Measurements from ENCODE around the gene KY. TPM values are rescaled to one million over a fixed set of nuclear protein-coding genes. Genes with fewer than 3 reads are reported as not detected.

Gene KY
- total RNA-seq, 1 experiment from 2014 or later: not detected

DNA sequence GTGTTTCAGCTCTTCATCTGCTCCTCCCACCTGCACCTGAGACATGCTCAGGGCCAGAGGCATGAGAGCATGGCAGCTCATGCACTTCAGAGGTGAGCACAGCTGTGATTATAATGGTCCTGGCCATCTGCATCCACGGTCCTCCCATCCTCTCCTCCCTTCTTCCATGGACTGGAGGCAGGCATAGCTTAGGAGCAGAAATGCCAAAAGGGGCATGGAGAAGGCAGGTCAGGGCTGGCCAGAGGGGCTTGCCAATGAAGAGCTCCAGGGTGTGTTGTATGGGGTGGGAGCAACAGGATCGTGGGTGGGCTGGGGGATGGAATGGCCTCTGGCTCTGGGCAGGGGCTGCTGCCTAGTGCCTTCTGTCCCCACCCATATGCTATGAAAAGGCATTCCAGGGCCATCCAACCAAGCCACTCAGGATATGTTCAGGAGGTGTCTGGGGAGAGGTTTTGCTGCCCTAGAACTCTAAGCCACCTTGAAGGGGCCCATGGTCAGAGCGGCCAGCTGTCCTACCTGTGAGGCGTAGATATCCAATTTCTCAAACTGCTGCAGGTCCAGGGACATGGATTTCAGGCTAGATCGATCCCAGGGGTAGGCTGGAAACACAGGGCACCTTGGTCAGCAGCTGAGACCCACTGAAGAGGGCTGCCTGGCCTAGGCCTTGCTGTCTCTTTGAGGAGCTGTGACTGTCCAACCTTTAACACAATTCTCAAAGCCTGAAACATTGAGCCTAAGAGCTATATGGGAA, 26.1 kb downstream of the KY start:
- TF ChIP-seq EZH2 (IDR thresholded peaks at IDR 0.05; ENCODE audit: borderline replicate concordance, low read depth, low read length, poor library complexity, severe bottlenecking) (no peak), CTCF (conservative IDR thresholded peaks at IDR 0.05; ENCODE audit: low read depth, low read length) (no peak)
- Histone ChIP-seq H3K27ac (ENCODE audit: low read depth, low read length, poor library complexity, severe bottlenecking) (no peak overlapping the region), H3K9me3 (ENCODE audit: low read depth, low read length, poor library complexity, severe bottlenecking) (no peaks in the 10 kb centered on the region), H3K4me1 (ENCODE audit: insufficient read depth, low read length, poor library complexity, severe bottlenecking) (no peaks in the 10 kb centered on the region), H3K36me3 (ENCODE audit: insufficient read depth, low read length, poor library complexity, severe bottlenecking) (no peaks in the 10 kb centered on the region), H3K4me3 (ENCODE audit: low read depth, low read length, poor library complexity, severe bottlenecking) (no peak overlapping the region), H3K27me3 (replicated peaks; ENCODE audit: insufficient read depth, low read depth, low read length, poor library complexity) (no peaks in the 10 kb centered on the region)
- ChIA-PET POLR2A (ENCODE audit: low non-redundant PET) (no interaction called here), CTCF (no interaction called here)
- intact Hi-C loops (cut with micrococcal nuclease; ENCODE audit: unreplicated experiment): no loop called here
- no peak for DNase-seq (ENCODE audit: low spot score)
- BruUV-seq (replicated peaks): no TSS peak

DNA sequence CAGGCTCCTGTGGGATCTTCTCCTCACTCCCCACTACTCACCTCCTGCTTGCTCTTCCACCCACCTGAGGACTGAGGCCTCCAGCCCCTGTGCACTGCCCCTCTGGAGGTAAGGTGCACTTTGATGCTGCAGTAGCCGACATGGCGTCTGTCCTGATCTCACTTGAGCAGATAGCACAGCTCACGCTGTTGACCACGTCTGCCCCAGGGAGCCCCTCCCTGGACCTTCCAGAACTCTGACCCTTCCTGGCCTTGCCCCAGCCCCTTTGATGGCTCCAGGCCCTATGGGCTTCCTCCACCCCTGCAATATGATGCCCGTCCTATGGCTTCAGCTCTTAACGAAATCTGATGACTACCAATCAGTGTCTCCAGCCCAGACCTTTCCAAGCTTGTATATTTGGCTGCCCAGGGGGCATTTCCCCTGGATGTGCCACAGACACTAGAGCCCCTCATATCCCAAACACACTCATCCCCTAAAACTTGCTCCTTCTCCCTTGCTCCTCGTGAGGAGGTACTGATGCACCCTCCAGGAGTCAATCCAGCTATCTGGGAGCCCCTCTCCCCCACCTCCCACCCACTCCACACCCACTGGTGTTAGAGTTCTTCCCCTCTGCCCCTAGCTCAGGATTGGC, 27.1 kb downstream of the KY start:
- no peak for DNase-seq (ENCODE audit: low spot score)
- TF ChIP-seq EZH2 (IDR thresholded peaks at IDR 0.05; ENCODE audit: borderline replicate concordance, low read depth, low read length, poor library complexity, severe bottlenecking): no peak
- no peak for TF ChIP-seq CTCF (conservative IDR thresholded peaks at IDR 0.05; ENCODE audit: low read depth, low read length)
- H3K27ac ChIP-seq (ENCODE audit: low read depth, low read length, poor library complexity, severe bottlenecking): no peak overlapping the region
- POLR2A ChIA-PET (ENCODE audit: low non-redundant PET): no interaction called here
- no peaks in the 10 kb centered on the region for H3K27me3 ChIP-seq (replicated peaks; ENCODE audit: insufficient read depth, low read depth, low read length, poor library complexity)
- no peaks in the 10 kb centered on the region for H3K36me3 ChIP-seq (ENCODE audit: insufficient read depth, low read length, poor library complexity, severe bottlenecking)
- CTCF ChIA-PET: no interaction called here
- no peaks in the 10 kb centered on the region for H3K4me1 ChIP-seq (ENCODE audit: insufficient read depth, low read length, poor library complexity, severe bottlenecking)
- H3K4me3 ChIP-seq (ENCODE audit: low read depth, low read length, poor library complexity, severe bottlenecking): no peak overlapping the region
- H3K9me3 ChIP-seq (ENCODE audit: low read depth, low read length, poor library complexity, severe bottlenecking): no peaks in the 10 kb centered on the region
- intact Hi-C loops (cut with micrococcal nuclease; ENCODE audit: unreplicated experiment): no loop called here
- BruUV-seq (replicated peaks): no TSS peak

- no peaks in the 10 kb centered on the region for H3K9me3 ChIP-seq (ENCODE audit: low read depth, low read length, poor library complexity, severe bottlenecking)
- BruUV-seq (replicated peaks): no TSS peak
- H3K36me3 ChIP-seq (ENCODE audit: insufficient read depth, low read length, poor library complexity, severe bottlenecking): no peaks in the 10 kb centered on the region
- no peaks in the 10 kb centered on the region for H3K27me3 ChIP-seq (replicated peaks; ENCODE audit: insufficient read depth, low read depth, low read length, poor library complexity)
- H3K4me1 ChIP-seq (ENCODE audit: insufficient read depth, low read length, poor library complexity, severe bottlenecking): no peaks in the 10 kb centered on the region
- no peak for TF ChIP-seq EZH2 (IDR thresholded peaks at IDR 0.05; ENCODE audit: borderline replicate concordance, low read depth, low read length, poor library complexity, severe bottlenecking)
- TF ChIP-seq CTCF (conservative IDR thresholded peaks at IDR 0.05; ENCODE audit: low read depth, low read length): no peak
- DNase-seq (ENCODE audit: low spot score): no peak
- no peak overlapping the region for H3K27ac ChIP-seq (ENCODE audit: low read depth, low read length, poor library complexity, severe bottlenecking)
- ChIA-PET CTCF (no interaction called here), POLR2A (ENCODE audit: low non-redundant PET) (no interaction called here)
- intact Hi-C loops (cut with micrococcal nuclease; ENCODE audit: unreplicated experiment): no loop called here
- H3K4me3 ChIP-seq (ENCODE audit: low read depth, low read length, poor library complexity, severe bottlenecking): no peak overlapping the region
These were observed 27.9 kb downstream of the KY start for GRCh38 chr3:134622806-134623365.
